M059J (cell line): ENCODE measurements around the gene UPB1. TPM values are rescaled to one million over a fixed set of nuclear protein-coding genes. Genes with fewer than 3 reads are reported as not detected.
"Not testable (repeated sequence)": the region's sequence is repeated elsewhere in the genome, so short reads cannot be mapped to it uniquely, and the experiment has no call there.

Experiments
- DNase-seq: peaks from one replicate; pipeline ENCODE4 v3.0.0-alpha.2; 2012; ENCODE audit warnings: low read depth
- total RNA-seq: library from RNA; depleted of rRNA; stranded (reverse); fragments of >200 nt; shearing (Covaris generic); gene quantifications from 2 replicates; pipeline ENCODE4 v1.2.3, GENCODE V29; 2014

Gene UPB1
- total RNA-seq, 1 experiment from 2014 or later, result 0.47 TPM

DNA sequence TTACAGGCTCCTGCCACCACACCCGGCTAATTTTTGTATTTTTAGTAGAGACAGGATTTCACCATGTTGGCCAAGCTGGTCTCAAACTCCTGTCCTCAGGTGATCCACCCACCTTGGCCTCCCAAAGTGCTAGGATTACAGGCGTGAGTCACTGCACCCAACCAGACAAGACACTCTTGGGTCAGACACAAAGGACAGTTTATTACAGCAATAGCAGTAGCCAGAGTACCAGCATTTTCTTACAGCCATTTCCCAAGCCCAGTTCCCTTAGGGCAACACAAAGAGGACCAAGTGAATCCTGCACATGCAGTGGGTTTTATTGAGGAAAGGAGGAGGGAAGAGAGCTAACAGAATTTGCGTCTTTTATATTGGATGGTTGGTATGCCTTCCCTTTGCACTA lies 35.8 kb downstream of the UPB1 start:
- DNase-seq, result not testable (repeated sequence)

GRCh38 chr22:24532075-24532474 lies 36.9 kb downstream of the UPB1 start:
- DNase-seq, result no peak

- no peak for DNase-seq
These were observed 40.2 kb downstream of the UPB1 start for GRCh38 chr22:24535348-24535747.

GRCh38 chr22:24536089-24536488 lies 41.0 kb downstream of the UPB1 start:
- no peak for DNase-seq

DNA sequence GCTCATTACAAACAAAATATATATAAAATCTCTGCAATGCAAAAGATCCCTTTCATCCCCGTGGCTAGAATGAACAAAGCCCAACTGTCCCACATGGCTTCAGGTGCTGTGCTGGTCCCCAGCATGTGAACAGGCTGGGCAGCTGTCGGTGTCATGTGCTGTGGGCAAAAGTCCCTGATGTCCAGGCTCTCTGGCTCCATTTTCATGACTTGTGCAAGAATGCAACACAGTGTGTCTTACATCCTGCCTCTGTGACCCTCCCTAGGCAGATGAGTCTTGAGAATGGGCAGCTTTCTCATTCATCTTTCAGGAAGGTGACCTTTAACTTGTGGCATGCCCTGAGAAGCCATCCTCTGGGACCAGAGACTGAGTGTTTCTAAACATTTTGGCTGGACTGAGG lies 45.3 kb downstream of the UPB1 start:
- no peak for DNase-seq

- no peak for DNase-seq
These were observed 46.8 kb downstream of the UPB1 start for GRCh38 chr22:24541681-24542515.

DNA sequence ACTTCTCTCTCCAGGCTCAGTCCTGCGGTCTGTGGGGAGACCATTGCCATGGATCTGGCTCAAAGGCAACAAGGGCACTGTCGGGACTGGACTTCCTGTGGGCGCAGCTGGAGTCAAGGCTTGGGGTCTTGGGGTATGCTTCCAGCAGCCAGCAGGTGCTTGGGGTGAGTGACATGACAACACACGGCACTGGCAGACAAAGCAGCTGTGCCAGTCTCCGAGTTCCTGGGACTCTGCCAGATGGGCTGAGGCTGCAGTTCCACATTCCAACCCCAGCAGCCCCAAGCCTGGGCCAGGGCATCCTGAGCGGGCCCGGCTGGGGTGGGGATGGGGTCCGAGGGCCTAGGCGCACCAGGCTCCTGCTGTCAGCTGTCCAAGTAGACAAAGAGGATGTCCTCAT lies 47.5 kb downstream of the UPB1 start:
- no peak for DNase-seq

DNA sequence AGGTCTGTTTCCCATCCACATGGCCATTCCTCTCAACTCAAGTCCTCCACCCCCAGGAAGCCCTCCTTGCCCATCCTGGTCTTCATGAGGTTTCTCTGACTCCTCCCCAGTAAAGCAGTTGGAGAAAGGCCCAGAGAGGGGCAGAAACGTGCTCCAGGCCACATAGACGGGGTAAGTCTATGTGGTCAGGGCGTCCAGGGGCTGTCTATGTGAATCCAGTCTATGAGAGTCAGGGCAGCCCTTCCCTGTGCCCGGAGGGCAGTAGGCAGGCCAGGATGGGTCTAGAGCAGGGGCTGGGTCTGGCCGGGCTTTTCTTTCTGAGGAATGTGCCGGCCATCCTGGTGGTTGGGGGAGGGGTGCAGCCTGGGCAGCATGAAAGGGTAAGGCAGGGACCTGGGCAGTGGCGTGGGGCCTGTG lies 48.1 kb downstream of the UPB1 start:
- DNase-seq, result no peak

- DNase-seq, result no peak
These were observed 48.6 kb downstream of the UPB1 start for GRCh38 chr22:24543679-24544243.

GRCh38 chr22:24548812-24549211 lies 53.7 kb downstream of the UPB1 start:
- no peak for DNase-seq

- DNase-seq, result no peak
These were observed 55.1 kb downstream of the UPB1 start for GRCh38 chr22:24550028-24550901.

DNA sequence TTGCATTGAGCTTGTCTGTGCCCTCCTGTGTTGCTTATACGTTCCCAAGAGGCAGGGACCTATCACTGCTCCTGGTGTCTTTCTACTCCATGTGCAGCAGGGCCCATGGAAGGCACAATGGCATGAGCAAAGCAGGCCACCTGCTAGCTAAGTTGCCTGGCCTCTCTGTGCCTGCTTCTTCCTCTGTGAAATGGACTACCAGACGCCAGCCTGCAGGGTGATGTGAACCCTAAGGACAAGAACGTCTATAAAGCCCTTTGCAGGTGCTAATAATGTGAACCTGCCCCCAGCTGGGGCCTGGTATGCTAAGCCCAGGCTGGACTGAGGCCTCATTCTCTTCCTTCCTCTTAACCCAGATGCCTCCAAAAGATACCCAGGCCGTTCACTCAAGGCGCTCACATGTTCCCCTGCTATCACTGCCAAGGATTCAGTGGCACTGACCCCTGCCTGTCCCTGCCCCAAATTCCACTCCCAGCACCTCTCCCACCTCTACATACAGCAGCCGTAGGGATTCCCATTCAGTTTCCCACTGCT lies 55.8 kb downstream of the UPB1 start:
- no peak for DNase-seq

DNA sequence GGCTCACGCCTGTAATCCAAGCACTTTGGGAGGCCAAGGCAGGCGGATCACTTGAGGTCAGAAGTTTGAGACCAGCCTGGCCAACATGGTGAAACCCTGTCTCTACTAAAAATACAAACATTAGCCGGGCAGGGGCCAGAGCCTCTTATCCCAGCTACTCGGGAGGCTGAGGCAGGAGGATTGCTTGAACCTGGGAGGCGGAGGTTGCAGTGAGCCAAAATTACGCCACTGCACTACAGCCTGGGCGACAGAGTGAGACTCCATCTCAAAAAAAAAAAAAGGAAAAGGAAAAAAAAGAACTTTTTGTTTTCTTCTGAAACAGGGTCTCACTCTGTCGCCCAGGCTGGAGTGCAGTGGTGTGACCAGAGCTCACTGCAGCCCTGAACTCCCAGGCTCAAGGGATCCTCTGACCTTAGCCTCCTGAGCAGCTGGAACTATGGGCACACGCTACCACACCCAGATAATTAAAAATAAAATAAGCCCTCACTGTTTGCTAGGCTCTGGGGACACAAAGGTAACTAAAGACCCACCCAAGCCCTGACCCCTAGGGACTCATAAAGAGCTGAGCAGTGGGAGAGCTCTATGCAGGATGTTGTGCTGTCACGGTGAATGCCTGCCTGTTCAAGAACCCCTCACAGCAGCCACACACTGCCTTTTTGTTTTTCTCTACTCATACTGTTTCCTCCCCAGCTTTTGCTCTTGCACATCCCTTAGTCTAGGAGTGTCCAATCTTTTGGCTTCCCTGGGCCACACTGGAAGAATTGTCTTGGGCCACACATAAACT lies 57.6 kb downstream of the UPB1 start:
- DNase-seq, result not testable (repeated sequence)

GRCh38 chr22:24553597-24554312 lies 58.6 kb downstream of the UPB1 start:
- DNase-seq, result no peak

GRCh38 chr22:24554313-24555164 lies 59.4 kb downstream of the UPB1 start, which contains the start of gene GUCD1:
Gene GUCD1, minus strand, starts transcription at chr22:24555138. Its CDS starts 147 bp downstream, at chr22:24554991.
- DNase-seq, result peak; percentile 40

- DNase-seq, result peak; percentile 95
These were observed 60.3 kb downstream of the UPB1 start, which contains the start of gene SNRPD3 for GRCh38 chr22:24555165-24556039. Gene SNRPD3, plus strand, starts transcription at chr22:24555999. Its CDS starts 1,676 bp downstream, at chr22:24557675.

- no peak for DNase-seq
These were observed 64.3 kb downstream of the UPB1 start for GRCh38 chr22:24559471-24559870.

DNA sequence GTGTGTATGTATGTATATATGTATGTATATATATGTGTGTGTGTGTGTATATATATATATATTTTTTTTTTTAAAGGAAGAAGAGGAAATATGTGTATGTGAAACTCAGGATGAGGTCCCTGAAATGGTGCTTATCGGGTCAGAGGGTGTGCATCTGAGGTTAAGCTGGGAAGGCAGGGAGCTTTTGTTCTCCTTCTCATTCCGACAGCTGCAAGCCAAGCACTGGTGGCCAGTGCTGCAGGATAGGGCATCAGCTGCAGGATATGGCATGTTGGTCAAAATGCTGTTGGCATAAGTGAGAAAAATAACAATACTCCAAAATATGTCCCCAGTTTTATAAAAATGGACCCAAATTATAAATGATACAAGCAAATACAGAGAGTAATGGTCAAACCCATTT lies 68.1 kb downstream of the UPB1 start:
- DNase-seq, result no peak
